Calu3 (cell line): ENCODE measurements around the gene UGT1A7. TPM values are rescaled to one million over a fixed set of nuclear protein-coding genes. Genes with fewer than 3 reads are reported as not detected.
A peak's percentile ranks its signal among the peaks of the same experiment; 100 is the strongest.
"Not testable (repeated sequence)": the region's sequence is repeated elsewhere in the genome, so short reads cannot be mapped to it uniquely, and the experiment has no call there.

Experiments
- BruUV-seq: library from RNA; stranded (reverse); fragments of 400-500 nt; replicated peaks from 2 replicates; lab custom pipeline; 2021; lab: Mats Ljungman, UMichigan
- CTCF ChIA-PET: fragments of 300-600 bp; sonication (Branson Sonifier 250); formaldehyde crosslinking; loops from one replicate; lab custom pipeline; 2022; ENCODE audit warnings: antibody characterized with exemption; lab: Charles Lee
- DNase-seq: peaks from one replicate; pipeline ENCODE4 v3.0.0; 2022
- H3K27ac Mint-ChIP-seq: one replicate; pipeline ENCODE4 v1.8.0; 2022; ENCODE audit warnings: mixed read lengths; ENCODE audit not compliant: unreplicated experiment
- H3K27me3 Mint-ChIP-seq: one replicate; pipeline ENCODE4 v1.8.0; 2022; ENCODE audit warnings: mixed read lengths; ENCODE audit not compliant: unreplicated experiment
- H3K36me3 Mint-ChIP-seq: one replicate; pipeline ENCODE4 v1.8.0; 2022; ENCODE audit warnings: mild to moderate bottlenecking, moderate library complexity, mixed read lengths; ENCODE audit not compliant: insufficient read depth, unreplicated experiment
- H3K4me1 Mint-ChIP-seq: one replicate; pipeline ENCODE4 v1.8.0; 2022; ENCODE audit warnings: mild to moderate bottlenecking, low read depth, mixed read lengths; ENCODE audit not compliant: unreplicated experiment
- H3K4me3 Mint-ChIP-seq: one replicate; pipeline ENCODE4 v1.8.0; 2022; ENCODE audit warnings: mild to moderate bottlenecking, low read depth, moderate library complexity, mixed read lengths; ENCODE audit not compliant: unreplicated experiment
- H3K9me3 Mint-ChIP-seq: one replicate; pipeline ENCODE4 v1.8.0; 2022; ENCODE audit warnings: low read depth, mixed read lengths; ENCODE audit not compliant: unreplicated experiment
- CTCF ChIP-seq: fragments of 200-600 bp; IDR thresholded peaks from one replicate; pipeline ENCODE4 v1.8.0; 2022; ENCODE audit warnings: antibody characterized with exemption; ENCODE audit not compliant: unreplicated experiment
- intact Hi-C: fragments of 100-400 bp; cut with micrococcal nuclease; formaldehyde crosslinking; loops from one replicate; pipeline ENCODE4 v1.10.0; 2022; ENCODE audit not compliant: unreplicated experiment
- total RNA-seq: library from RNA; stranded (reverse); gene quantifications from 2 replicates; pipeline ENCODE4 v1.2.3, GENCODE V29; 2022

The UGT1A7 gene
- total RNA-seq, 1 experiment from 2014 or later, result 7.2 TPM

- intact Hi-C loops, result loop anchor here (5.0 kb wide), 1 partner anchor 189 kb away; no protein-coding TSS in a partner anchor
- Mint-ChIP-seq H3K27me3 (no peaks in the 10 kb centered on the region), H3K27ac (peak overlapping the region; percentile 18), H3K9me3 (peaks cover 10% of the 10 kb centered on the region), H3K4me1 (peaks cover 42% of the 10 kb centered on the region), H3K4me3 (no peak overlapping the region), H3K36me3 (peaks cover 19% of the 10 kb centered on the region)
- CTCF ChIA-PET, result interaction anchor here (0.7 kb wide), 1 partner anchor 69 kb away, joined by 3 read pairs; the partner anchor contains the start of gene UGT1A5
- no TSS peak for BruUV-seq
- DNase-seq, result peak; percentile 63
- TF ChIP-seq CTCF, result peak; percentile 53
Measured at GRCh38 chr2:233643128-233643527, 38.6 kb upstream of the UGT1A7 start.

- CTCF ChIA-PET, H3K27me3 Mint-ChIP-seq, H3K4me3 Mint-ChIP-seq, DNase-seq, BruUV-seq, intact Hi-C loops, H3K36me3 Mint-ChIP-seq, H3K27ac Mint-ChIP-seq: not testable (repeated sequence)
- peaks cover 10% of the 10 kb centered on the region for H3K9me3 Mint-ChIP-seq
- H3K4me1 Mint-ChIP-seq, result peaks cover 38% of the 10 kb centered on the region
Measured at GRCh38 chr2:233646033-233646432, 35.7 kb upstream of the UGT1A7 start.

GRCh38 chr2:233650981-233651380, 30.7 kb upstream of the UGT1A7 start:
- no peaks in the 10 kb centered on the region for H3K36me3 Mint-ChIP-seq
- peaks cover 6% of the 10 kb centered on the region for H3K9me3 Mint-ChIP-seq
- CTCF ChIA-PET, result no interaction called here
- H3K27me3 Mint-ChIP-seq, result no peaks in the 10 kb centered on the region
- peak overlapping the region; percentile 28 for H3K4me3 Mint-ChIP-seq
- peak; percentile 65 for DNase-seq
- no peak for TF ChIP-seq CTCF
- H3K4me1 Mint-ChIP-seq, result peaks cover 41% of the 10 kb centered on the region
- H3K27ac Mint-ChIP-seq, result peak overlapping the region; percentile 50
- intact Hi-C loops, result no loop called here
- BruUV-seq, result no TSS peak

- Mint-ChIP-seq H3K27ac (peak overlapping the region; percentile 50), H3K4me1 (peaks cover 41% of the 10 kb centered on the region), H3K27me3 (no peaks in the 10 kb centered on the region), H3K4me3 (no peak overlapping the region), H3K36me3 (no peaks in the 10 kb centered on the region), H3K9me3 (peaks cover 5% of the 10 kb centered on the region)
- intact Hi-C loops, result no loop called here
- no TSS peak for BruUV-seq
- DNase-seq, result no peak
- no peak for TF ChIP-seq CTCF
- CTCF ChIA-PET, result no interaction called here
Measured at GRCh38 chr2:233651430-233651829, 30.3 kb upstream of the UGT1A7 start.

- CTCF ChIA-PET, result no interaction called here
- DNase-seq, result no peak
- peaks cover 48% of the 10 kb centered on the region for H3K4me1 Mint-ChIP-seq
- H3K27ac Mint-ChIP-seq, result peak overlapping the region; percentile 69
- no peaks in the 10 kb centered on the region for H3K36me3 Mint-ChIP-seq
- no peak overlapping the region for H3K4me3 Mint-ChIP-seq
- intact Hi-C loops, result no loop called here
- H3K27me3 Mint-ChIP-seq, result no peaks in the 10 kb centered on the region
- BruUV-seq, result no TSS peak
- H3K9me3 Mint-ChIP-seq, result no peaks in the 10 kb centered on the region
- no peak for TF ChIP-seq CTCF
Measured at GRCh38 chr2:233654501-233654900, 27.2 kb upstream of the UGT1A7 start.
